Epithelial cell of proximal tubule (primary cell): ENCODE measurements around the gene METRNL. TPM values are rescaled to one million over a fixed set of nuclear protein-coding genes. Genes with fewer than 3 reads are reported as not detected.

ENCODE experiments used
- DNase-seq: peaks from one replicate; pipeline ENCODE4 v3.0.0-alpha.2; 2011; ENCODE audit warnings: low read depth
- H3K4me3 ChIP-seq: 2 replicates; pipeline ENCODE4 v1.5.1; 2011; ENCODE audit warnings: low read depth, mild to moderate bottlenecking, low read length
- total RNA-seq: library from RNA; depleted of rRNA; stranded (reverse); fragments of >200 nt; gene quantifications from 2 replicates; pipeline ENCODE4 v1.2.3, GENCODE V29; 2015
- TF ChIP-seq, protein P1 (sequence below): conservative IDR thresholded peaks from 2 replicates; pipeline ENCODE4 v1.5.1; 2012; ENCODE audit warnings: low read depth, mild to moderate bottlenecking, low read length

Gene METRNL
- total RNA-seq, 1 donor from 2014 or later: 11.9 TPM

- TF ChIP-seq, protein P1, sequence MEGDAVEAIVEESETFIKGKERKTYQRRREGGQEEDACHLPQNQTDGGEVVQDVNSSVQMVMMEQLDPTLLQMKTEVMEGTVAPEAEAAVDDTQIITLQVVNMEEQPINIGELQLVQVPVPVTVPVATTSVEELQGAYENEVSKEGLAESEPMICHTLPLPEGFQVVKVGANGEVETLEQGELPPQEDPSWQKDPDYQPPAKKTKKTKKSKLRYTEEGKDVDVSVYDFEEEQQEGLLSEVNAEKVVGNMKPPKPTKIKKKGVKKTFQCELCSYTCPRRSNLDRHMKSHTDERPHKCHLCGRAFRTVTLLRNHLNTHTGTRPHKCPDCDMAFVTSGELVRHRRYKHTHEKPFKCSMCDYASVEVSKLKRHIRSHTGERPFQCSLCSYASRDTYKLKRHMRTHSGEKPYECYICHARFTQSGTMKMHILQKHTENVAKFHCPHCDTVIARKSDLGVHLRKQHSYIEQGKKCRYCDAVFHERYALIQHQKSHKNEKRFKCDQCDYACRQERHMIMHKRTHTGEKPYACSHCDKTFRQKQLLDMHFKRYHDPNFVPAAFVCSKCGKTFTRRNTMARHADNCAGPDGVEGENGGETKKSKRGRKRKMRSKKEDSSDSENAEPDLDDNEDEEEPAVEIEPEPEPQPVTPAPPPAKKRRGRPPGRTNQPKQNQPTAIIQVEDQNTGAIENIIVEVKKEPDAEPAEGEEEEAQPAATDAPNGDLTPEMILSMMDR: no peak
- H3K4me3 ChIP-seq: no peak overlapping the region
- DNase-seq: no peak
These were observed 14.9 kb downstream of the METRNL start for GRCh38 chr17:83094291-83094690.

GRCh38 chr17:83095016-83095415 lies 15.6 kb downstream of the METRNL start:
- H3K4me3 ChIP-seq: no peak overlapping the region
- TF ChIP-seq, protein P1: no peak
- no peak for DNase-seq

DNA sequence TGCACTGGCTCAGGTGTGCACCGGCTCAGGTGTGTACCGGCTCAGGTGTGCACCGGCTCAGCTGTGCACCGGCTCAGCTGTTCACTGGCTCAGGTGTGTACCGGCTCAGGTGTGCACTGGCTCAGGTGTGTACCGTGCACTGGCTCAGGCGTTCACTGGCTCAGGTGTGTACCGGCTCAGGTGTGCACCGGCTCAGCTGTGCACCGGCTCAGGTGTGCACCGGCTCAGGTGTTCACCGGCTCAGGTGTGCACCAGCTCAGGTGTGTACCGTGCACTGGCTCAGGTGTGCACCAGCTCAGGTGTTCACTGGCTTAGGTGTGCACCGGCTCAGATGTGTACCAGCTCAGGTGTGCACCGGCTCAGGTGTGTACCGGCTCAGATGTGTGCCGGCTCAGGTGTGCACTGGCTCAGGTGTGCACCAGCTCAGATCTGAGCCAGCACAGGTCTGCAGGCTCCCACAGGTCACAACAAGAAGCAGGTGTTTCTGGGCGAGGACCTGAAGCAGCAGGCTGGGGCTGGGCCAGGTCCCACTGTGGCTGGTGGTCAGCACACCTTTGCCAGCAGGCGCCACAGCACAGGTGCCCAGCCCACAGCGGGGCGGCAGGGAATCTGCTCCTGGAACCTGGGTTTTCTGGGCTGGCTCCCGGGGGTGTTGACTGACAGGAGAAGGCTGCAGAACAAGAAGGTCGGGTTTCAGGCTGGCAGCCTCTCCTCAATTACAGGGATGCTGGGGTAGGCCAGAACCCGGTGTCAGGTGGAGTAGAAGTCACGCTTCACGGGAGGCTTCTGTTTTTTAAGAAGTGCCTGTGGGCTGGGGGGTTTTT lies 17.2 kb downstream of the METRNL start:
- DNase-seq: no peak
- TF ChIP-seq, protein P1: no peak

GRCh38 chr17:83097831-83098230 lies 18.4 kb downstream of the METRNL start:
- H3K4me3 ChIP-seq: no peak overlapping the region
- TF ChIP-seq, protein P1: no peak
- no peak for DNase-seq

More for the DNA sequence above, 17.2 kb downstream of the METRNL start:
- H3K4me3 ChIP-seq: no peak overlapping the region

- TF ChIP-seq, protein P1: no peak
- no peak for DNase-seq
These were observed 19.1 kb downstream of the METRNL start for GRCh38 chr17:83098241-83099085.

DNA sequence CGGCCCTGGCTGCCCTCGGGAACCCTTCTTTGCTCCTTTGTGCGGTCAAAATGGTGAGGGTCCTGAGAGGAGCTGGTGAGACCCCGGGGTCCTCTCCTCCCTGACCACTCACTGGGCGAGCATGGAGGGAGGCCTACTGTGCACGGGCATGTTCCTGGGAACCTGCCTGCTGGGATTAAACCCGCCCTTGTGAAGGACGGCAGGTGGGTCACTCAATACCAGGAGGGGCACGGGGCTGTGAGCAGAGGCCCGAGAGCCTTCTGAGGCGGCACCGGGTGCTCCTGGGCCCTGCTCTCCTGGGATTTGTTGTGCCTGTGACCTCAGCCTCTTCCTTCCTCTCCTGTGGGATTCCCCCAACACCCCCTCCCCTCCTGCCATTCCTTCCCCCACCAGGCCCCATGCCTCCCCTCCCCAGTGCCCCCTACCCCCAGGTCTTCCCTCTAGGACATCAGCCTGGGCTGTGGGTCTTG lies 19.7 kb downstream of the METRNL start:
- DNase-seq: no peak
- TF ChIP-seq, protein P1: no peak
- H3K4me3 ChIP-seq: no peak overlapping the region

More at GRCh38 chr17:83098241-83099085, 19.1 kb downstream of the METRNL start:
- H3K4me3 ChIP-seq: no peak overlapping the region
